GM12801 (cell line): ENCODE data around the gene EFCAB11.

Experiments
- TF ChIP-seq, protein P1 (sequence below): IDR thresholded peaks from one replicate; pipeline ENCODE4 v1.5.1; 2011; ENCODE audit warnings: control low read depth; ENCODE audit not compliant: insufficient read length; ENCODE audit errors: extremely low read depth

EFCAB11 gene

DNA sequence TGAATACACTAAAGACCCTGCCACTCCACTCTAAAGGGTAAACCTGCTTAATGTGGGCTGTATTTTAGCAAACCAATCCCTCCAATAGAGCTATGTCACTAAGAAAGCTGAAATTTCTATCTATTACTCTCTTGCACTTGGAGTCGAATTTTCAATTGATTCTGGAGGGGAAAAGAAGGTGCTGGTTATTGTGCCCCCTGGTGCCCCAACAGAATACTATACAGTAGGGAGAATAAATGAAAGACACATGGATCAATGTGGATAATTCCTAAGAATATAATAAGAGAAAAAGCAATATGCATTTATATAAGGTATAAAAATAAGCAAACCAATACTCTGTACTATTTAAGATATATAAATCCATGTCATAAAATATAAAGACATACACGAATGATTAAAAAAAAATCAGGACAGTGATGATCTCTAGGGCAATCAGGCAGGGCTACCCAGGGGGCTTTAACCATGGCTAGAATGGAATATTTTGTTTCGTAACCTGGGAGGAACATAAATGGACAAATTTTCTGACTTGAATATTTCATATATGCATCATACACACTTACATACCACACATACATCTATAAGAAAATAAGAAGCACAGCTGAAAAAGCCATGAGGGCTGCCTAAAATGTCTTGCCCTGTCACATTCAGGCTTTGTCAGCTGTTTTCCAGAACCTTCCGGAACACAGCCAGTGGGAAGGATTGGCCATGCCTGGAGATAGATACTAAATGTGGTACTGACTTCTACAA lies 54.4 kb downstream of the EFCAB11 start:
- TF ChIP-seq, protein P1, sequence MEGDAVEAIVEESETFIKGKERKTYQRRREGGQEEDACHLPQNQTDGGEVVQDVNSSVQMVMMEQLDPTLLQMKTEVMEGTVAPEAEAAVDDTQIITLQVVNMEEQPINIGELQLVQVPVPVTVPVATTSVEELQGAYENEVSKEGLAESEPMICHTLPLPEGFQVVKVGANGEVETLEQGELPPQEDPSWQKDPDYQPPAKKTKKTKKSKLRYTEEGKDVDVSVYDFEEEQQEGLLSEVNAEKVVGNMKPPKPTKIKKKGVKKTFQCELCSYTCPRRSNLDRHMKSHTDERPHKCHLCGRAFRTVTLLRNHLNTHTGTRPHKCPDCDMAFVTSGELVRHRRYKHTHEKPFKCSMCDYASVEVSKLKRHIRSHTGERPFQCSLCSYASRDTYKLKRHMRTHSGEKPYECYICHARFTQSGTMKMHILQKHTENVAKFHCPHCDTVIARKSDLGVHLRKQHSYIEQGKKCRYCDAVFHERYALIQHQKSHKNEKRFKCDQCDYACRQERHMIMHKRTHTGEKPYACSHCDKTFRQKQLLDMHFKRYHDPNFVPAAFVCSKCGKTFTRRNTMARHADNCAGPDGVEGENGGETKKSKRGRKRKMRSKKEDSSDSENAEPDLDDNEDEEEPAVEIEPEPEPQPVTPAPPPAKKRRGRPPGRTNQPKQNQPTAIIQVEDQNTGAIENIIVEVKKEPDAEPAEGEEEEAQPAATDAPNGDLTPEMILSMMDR, result no peak

DNA sequence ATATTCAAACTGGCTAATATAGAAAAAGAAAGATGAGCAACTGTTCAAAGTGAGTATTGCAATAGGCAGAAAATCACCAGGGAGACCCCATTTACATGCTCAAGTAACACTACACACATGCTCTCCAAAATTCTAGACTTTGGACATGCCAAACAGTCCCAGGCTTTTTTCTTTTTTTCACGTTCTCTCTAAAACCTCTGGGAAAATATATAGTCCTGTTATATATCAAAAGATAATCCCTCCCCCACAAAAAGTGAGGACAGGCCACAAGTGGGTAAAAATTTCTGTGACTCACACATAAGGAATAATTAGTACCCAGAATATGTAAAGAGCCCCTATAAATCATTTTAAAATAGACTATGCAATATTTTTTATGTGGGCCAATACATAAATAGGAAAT lies 55.2 kb downstream of the EFCAB11 start:
- TF ChIP-seq, protein P1, result no peak

DNA sequence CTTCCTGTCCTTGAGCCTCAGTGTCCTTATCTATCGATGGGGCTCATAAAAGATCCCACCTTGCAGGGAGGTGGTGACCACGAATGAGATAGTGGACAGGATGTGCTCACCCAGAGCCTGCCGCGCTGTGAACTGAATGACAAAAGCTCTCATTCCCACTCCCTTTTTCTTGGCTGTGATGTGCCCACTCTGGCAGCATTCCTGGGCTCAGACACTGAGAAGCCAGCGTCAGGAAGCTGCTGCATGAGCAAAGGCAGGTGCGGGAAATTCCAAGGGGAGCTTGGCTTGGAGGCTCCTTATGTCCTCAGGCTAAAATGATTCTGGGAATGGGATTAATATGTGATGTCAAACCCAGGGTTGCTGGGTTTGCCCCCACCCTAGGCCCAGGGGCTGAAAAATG lies 61.6 kb downstream of the EFCAB11 start:
- TF ChIP-seq, protein P1, result no peak

DNA sequence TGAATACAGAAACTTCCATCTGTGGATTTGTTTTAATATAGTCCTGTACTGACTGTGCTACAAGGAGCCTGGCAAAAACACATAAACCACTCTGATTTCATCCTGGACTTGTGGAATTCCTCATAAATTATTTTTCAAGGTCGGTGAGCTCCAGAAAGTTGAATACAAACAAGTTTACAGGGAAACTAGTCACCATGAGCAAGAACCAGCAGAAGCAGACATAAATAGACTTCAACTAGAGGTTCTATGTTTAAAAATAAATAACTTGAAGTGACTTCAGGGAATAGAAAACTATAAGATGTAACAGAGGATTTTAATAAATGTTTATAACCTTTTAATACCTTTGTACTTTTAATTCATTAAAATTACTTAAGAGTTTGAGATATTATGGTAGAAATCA lies 63.5 kb downstream of the EFCAB11 start:
- TF ChIP-seq, protein P1, result no peak

DNA sequence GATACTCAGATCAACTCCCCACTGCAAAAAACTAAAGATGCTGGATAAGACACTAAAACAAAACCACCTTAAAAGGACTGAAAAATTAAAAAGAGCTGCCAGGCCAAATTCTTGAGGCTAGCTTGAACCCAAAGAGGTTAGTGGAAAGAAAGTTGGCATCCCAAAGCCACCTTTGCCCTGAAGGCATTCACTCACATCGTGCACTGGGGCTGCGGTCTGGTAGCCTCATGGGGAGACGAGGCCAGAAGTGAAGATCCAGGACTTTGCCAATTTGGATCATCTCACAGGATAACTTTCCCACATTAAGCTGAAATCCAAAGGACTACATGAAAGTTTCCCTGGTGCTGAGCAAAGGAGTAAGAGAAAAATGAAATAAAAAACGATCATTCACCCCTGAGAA lies 63.9 kb downstream of the EFCAB11 start:
- TF ChIP-seq, protein P1, result no peak

DNA sequence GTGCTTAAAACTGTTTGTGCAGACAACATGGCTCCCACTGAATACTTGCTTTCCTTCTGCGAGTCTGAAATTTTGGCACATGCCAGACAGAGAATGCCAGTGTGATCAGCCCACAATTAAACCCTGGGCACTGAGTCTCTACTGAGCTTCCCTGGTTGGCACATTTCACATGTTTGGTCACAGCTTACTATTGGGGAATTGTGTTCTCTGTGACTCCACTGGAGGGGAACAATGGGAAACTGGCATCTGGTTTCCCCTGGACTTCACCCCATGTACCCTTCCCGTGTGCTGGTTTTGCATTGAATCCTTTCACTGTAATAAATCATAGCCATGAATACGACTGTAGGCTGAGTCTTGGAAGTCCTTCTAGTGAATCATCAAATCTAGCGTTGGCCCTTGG lies 64.9 kb downstream of the EFCAB11 start:
- TF ChIP-seq, protein P1, result no peak

DNA sequence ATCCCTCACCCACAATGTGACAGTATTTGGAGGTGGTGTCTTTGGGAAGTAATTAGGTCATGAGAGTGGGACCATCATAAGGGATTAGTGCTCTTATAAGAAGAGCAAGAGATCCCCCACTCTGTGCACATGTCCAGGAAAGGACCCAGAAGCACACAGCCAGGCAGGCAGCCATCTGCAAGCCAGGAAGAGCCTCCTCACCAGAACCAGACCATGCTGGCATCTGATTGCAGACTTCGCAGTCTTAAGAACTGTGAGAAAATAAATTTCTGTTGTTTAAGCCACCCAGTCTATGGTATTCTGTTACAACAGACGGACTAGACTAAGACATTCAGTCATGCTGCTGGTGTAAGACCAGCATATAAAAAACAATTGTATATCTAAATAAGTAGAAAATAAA lies 69.8 kb downstream of the EFCAB11 start:
- TF ChIP-seq, protein P1, result no peak
